Lung (tissue), 12 donors: ENCODE measurements around the gene ARMC3. TPM values are rescaled to one million over a fixed set of nuclear protein-coding genes. Genes with fewer than 3 reads are reported as not detected.

ENCODE experiments used
- ATAC-seq: fragments of 200-7000 bp; cut with Tn5 transposase; one replicate; pipeline ENCODE4 v1.9.1; 2020; ENCODE audit warnings: moderate number of reproducible peaks; ENCODE audit not compliant: insufficient read depth, low FRiP score
- DNase-seq, 3 donors: peaks; one replicate each; pipeline ENCODE4 v3.0.0-alpha.2; 2013 to 2017
- H3K27ac ChIP-seq, 2 donors: one replicate each; pipeline ENCODE4 v1.5.1; 2013; ENCODE audit warnings: mild to moderate bottlenecking in 2 of 2, moderate library complexity in 2 of 2, control low read depth in 1 of 2, inconsistent platforms in 1 of 2, low read depth in 1 of 2, low read length in 1 of 2
- H3K27me3 ChIP-seq, 3 donors: one replicate each; pipeline ENCODE4 v1.5.1; 2013; ENCODE audit warnings: low read length in 2 of 3; ENCODE audit not compliant: control insufficient read depth in 3 of 3, insufficient read depth in 3 of 3
- H3K36me3 ChIP-seq, 4 donors: one replicate each; pipeline ENCODE4 v1.5.1; 2013; ENCODE audit warnings: low read length in 4 of 4, mild to moderate bottlenecking in 1 of 4, moderate library complexity in 1 of 4; ENCODE audit not compliant: control insufficient read depth in 4 of 4, insufficient read depth in 4 of 4
- H3K4me1 ChIP-seq, 5 donors: one replicate each; pipeline ENCODE4 v1.5.1; 2013; ENCODE audit warnings: low read length in 5 of 5, mild to moderate bottlenecking in 2 of 5, moderate library complexity in 1 of 5; ENCODE audit not compliant: control insufficient read depth in 5 of 5, insufficient read depth in 5 of 5
- H3K4me3 ChIP-seq: one replicate; pipeline ENCODE4 v1.5.1; 2013; ENCODE audit warnings: mild to moderate bottlenecking, control low read depth, moderate library complexity
- H3K9ac ChIP-seq, 2 donors: one replicate each; pipeline ENCODE4 v1.5.1; 2013; ENCODE audit warnings: low read length in 2 of 2, control low read depth in 1 of 2; ENCODE audit not compliant: insufficient read depth in 1 of 2
- H3K9me3 ChIP-seq, 4 donors: one replicate each; pipeline ENCODE4 v1.5.1; 2013; ENCODE audit warnings: low read length in 3 of 4, mild to moderate bottlenecking in 1 of 4, moderate library complexity in 1 of 4; ENCODE audit not compliant: control insufficient read depth in 4 of 4, insufficient read depth in 3 of 4
- CTCF ChIP-seq: IDR thresholded peaks from 2 replicates; pipeline ENCODE4 v1.5.1; 2012; ENCODE audit warnings: mild to moderate bottlenecking; ENCODE audit errors: control extremely low read depth, extremely low read depth
- WGBS, 2 donors: extraction: QIAGEN DNeasy Blood & Tissue Kit; methylation state at CpG; one replicate each; pipeline ENCODE4 v1.1.7; 2013; 5-methylcytosine and 5-hydroxymethylcytosine counted together
- polyA plus RNA-seq, 2 donors: library from polyadenylated mRNA; stranded (reverse); fragments of 200-250 nt; gene quantifications; one replicate each; pipeline ENCODE4 v1.2.1, GENCODE V29; 2013
- total RNA-seq, 2 donors: library from RNA; depleted of rRNA in 1 of 2; stranded (reverse); fragments of >200 nt in 1 of 2; gene quantifications; one replicate each; pipeline ENCODE4 v1.2.1, GENCODE V29; 2014 to 2021
- donor health status: control.
- donor health status: control.
- donor health status: Bipolar disorder and iron deficiency.
- donor health status: healthy.
- donor health status: DM: yes; HTN: yes; CAD: no.

The ARMC3 gene
- total and polyA plus RNA-seq, 4 donors = 4.0 to 32.8 (median 13.2) TPM

DNA sequence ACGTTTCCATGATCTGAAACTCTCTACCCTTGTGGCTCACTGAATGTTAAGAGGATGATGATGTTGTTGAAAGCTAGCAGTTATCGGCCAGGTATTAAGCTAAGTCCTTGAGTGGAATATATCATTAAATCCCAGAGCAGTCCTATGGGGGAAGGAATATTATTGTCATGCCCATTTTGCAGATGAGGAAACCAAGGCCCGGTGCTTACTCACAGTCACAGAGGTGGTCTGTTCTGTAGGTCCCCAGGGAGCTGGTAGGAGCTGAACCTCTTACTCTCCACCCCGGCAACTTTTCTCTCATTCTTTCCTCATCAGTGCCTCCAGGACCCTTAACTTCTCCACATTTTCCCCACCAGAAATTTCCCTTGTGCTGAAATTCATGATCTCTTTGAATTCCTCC lies 62.6 kb downstream of the ARMC3 start:
- TF ChIP-seq CTCF = no peak
- H3K4me3 ChIP-seq = no peak overlapping the region
- whole genome bisulfite sequencing, 2 donors = 89 to 93% methylated on average over 4 of the region's 4 CpGs

DNA sequence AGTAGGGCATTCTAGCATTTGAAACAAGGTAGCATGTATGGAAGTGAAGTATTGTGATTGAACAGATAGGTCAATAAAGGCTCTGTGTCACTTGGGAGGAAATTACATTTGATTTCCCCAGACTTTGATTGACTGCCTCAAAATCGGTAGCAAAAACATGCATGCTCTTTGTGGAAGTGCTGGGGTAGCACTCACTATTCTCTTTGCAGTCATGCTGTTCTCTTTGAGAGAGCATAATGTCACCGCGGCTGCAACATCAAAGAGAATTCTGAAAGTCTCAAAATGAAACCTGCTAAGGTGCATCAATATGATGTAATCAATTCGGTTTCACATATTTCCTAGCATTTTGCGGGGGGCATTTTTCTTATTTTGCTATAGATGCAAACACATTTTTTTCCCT lies 64.2 kb downstream of the ARMC3 start:
- H3K36me3 ChIP-seq = no peaks in the 10 kb centered on the region
- H3K27me3 ChIP-seq = peaks cover 0 to 2% (median 0%) of the 10 kb centered on the region in 3 donors
- ATAC-seq = no peak
- TF ChIP-seq CTCF = no peak
- H3K9ac ChIP-seq = no peak overlapping the region
- 56 to 62% methylated on average over 5 of the region's 5 CpGs for WGBS, 2 donors
- H3K4me3 ChIP-seq = no peak overlapping the region
- no peaks in the 10 kb centered on the region for H3K9me3 ChIP-seq
- no peak overlapping the region for H3K27ac ChIP-seq
- peaks cover 0 to 5% (median 0%) of the 10 kb centered on the region in 5 donors for H3K4me1 ChIP-seq
- no peak for DNase-seq

More for the DNA sequence above, 62.6 kb downstream of the ARMC3 start:
- Histone ChIP-seq H3K27me3 (peaks cover 0 to 2% (median 0%) of the 10 kb centered on the region in 3 donors), H3K36me3 (no peaks in the 10 kb centered on the region), H3K9ac (no peak overlapping the region), H3K9me3 (no peaks in the 10 kb centered on the region), H3K27ac (no peak overlapping the region), H3K4me1 (peaks cover 0 to 5% (median 0%) of the 10 kb centered on the region in 5 donors)
- ATAC-seq (no peak), DNase-seq (no peak)

DNA sequence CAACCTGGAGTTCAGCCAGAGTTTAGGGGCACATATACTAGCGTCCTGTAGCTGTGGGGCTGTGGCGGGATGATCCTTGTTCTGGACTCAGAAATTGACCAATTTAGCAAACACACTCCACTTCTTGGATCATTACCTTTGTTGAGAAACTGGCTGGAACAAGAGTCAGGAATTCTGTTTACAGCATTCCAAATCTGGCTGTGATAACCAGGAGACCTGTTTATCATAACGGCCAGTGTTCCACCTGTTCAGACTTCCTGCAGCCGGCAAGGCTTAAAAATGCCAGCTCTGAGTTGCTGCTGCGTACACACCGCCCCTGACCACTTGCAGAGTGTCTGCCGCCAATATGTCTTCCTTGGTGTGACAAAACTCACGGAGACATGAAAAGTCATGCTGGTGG lies 64.8 kb downstream of the ARMC3 start:
- Histone ChIP-seq H3K27me3 (peaks cover 0 to 2% (median 0%) of the 10 kb centered on the region in 3 donors), H3K4me1 (peaks cover 0 to 5% (median 0%) of the 10 kb centered on the region in 5 donors), H3K9ac (no peak overlapping the region), H3K4me3 (no peak overlapping the region), H3K9me3 (no peaks in the 10 kb centered on the region), H3K36me3 (no peaks in the 10 kb centered on the region), H3K27ac (no peak overlapping the region)
- DNase-seq (no peak), ATAC-seq (no peak)
- no peak for TF ChIP-seq CTCF
- 61 to 77% methylated on average over 8 of the region's 8 CpGs for WGBS, 2 donors

DNA sequence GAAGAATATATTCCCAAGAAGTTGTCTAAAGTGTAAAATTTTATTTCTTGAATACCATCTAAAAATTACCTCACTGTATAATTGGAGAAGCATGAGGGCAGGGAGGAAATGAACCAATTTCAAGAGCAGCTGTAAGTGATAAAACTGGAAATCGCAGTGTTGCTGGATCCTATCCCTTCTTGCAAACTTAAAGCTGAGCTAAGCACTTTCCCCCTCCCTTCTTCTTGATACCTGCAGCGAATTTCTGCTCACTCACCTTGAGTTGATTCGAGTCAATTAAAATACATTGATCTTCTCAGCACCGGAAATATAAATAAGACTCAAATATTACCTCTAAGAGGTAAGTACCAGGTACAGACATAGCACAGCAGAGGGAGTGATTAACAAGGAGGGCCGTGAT lies 65.5 kb downstream of the ARMC3 start:
- Histone ChIP-seq H3K4me3 (no peak overlapping the region), H3K27ac (no peak overlapping the region), H3K36me3 (no peaks in the 10 kb centered on the region), H3K9me3 (no peaks in the 10 kb centered on the region), H3K4me1 (peaks cover 0 to 5% (median 0%) of the 10 kb centered on the region in 5 donors), H3K27me3 (peaks cover 0 to 2% (median 0%) of the 10 kb centered on the region in 3 donors), H3K9ac (no peak overlapping the region)
- no peak for TF ChIP-seq CTCF
- ATAC-seq (no peak), DNase-seq (no peak)
- 84 to 90% methylated on average over 5 of the region's 5 CpGs for WGBS, 2 donors
